Activated CD8-positive, alpha-beta memory T cell treated with anti-CD3 and anti-CD28 coated beads, Interleukin-2, amount 50 U/mL, for 4 hours (primary cell): ENCODE measurements around the gene PLD1.
"Not testable (repeated sequence)": the region's sequence is repeated elsewhere in the genome, so short reads cannot be mapped to it uniquely, and the experiment has no call there.

ENCODE experiments used
- DNase-seq: peaks from one replicate; pipeline ENCODE4 v3.0.0-alpha.2; 2020

PLD1 gene

DNA sequence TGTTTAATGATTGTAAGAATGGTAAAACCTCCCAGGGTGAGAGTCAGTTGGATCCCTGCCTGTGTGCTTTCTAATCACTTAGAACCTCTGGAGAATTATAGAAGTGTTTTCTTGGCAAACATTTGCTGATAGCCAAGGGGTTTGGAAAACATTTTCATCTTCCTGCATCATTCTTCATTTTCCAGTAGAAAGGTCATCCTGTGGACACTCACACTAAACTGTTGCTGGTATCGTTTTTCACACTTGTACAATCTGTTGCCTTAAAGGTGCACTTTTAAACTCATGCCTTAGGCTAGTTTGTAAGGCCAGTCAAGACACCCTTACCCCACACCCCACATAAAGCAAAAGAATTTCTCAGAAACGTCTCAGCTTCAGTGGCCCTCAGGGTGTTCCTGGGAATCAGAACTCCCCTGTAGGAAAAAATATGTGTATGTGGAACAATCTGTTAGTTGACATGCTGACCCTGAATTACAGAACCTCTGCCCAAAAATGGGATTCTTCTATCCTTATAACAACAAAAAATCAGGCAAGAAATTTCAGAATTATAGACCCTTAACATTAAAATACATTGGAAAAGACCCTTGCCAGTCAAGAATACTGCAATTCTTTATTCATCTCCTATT is 5.8 kb upstream of the PLD1 start:
- no peak for DNase-seq

DNA sequence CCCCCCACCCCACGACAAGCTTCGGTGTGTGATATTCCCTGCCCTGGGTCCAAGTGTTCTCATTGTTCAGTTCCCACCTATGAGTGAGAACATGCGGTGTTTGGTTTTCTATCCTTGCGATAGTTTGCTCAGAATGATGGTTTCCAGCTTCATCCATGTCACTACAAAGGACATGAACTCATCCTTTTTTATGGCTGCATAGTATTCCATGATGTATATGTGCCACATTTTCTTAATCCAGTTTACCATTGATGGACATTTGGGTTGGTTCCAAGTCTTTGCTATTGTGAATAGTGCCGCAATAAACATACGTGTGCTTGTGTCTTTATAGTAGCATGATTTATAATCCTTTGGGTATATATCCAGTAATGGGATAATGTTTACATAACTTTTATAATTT is 4.4 kb upstream of the PLD1 start:
- DNase-seq = not testable (repeated sequence)

DNA sequence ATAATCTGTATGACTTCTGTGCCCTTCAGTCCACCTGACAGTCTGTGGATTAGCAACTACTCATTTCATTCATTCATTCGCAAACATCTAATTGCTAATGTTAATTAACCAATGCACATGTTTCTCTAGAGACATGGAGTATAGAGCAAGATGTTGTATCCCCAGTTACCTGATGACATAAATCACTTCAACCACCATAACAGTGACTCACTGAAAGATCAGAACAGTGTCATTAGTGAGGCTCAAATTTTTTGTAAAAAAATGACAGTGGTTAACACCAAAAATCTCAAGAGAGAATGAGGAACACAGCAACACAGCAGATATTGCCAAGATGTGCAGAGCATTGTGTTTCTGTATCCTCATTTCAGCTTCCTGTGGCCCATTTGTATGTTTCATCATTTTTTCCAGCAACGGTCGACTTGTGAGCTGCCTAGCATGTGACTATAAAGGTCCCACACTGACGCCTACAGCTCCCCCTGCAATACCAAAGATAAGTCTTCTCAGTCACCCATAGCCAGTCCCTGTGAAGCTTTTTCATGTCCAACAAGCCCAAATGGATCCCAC is 3.7 kb upstream of the PLD1 start:
- peak; percentile 14 for DNase-seq

DNA sequence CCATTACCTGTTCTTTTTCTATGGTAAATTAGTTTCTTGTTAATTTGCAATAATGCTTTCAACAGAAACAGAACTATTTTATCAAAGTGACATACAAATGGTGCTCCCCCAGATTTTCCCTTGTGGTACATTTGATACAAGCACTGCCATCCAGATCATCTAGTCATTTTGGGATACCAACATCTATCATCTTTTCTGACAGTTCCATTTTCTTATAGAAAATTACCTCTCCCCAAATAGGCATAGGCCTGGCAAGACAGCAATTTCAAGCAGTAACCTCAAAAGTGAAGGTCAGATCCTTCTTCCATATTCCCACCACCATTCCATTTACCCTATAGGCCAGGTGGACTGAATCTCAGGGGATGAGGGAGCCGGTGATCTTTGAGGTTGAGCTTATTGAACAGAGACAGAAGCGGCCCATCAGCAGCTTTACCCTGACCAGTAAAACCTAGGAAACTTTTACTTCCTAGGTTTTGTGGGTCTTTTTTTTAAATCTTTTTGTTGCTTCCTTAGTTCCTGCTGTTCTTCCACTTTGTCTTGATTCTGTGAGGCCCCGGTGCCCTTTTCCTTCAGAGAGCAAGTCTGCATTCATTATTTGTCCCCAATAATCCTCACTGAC is 3.1 kb upstream of the PLD1 start:
- no peak for DNase-seq

DNA sequence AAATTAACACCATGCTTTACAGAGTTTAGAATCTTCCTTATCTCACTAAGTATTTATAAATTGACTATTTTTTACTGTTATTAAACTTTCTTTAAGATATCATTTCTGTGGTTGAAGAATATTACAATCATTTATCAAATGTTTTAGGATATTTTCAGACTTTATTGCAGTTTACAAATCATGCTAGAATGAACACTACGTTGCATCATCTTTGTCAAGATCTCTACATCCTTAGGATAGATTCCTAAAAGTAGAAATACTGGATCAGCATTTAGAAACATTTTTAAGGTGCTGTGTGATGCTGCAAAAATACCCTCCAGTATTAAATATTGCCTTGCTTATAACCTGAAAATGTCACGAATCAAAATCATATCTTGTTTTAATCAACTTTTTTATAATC is 2.5 kb upstream of the PLD1 start:
- DNase-seq = no peak

DNA sequence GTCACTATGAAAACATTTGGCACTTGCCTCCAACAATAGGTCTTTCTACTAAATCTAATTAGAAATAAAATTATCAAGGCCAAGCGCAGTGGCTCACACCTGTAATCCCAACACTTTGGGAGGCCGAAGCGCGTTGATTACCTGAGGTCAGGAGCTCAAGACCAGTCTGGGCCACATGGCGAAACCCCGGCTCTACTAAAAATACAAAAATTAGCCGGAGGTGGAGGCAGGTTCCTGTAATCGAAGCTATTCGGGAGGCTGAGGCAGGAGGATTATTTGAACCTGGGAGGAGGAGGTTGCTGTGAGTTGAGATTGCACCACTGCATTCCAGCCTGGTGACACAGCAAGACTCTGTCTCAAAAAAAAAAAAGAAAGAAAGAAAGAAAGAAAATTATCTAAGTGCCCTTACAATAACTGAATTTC is 1.6 kb upstream of the PLD1 start:
- no peak for DNase-seq

DNA sequence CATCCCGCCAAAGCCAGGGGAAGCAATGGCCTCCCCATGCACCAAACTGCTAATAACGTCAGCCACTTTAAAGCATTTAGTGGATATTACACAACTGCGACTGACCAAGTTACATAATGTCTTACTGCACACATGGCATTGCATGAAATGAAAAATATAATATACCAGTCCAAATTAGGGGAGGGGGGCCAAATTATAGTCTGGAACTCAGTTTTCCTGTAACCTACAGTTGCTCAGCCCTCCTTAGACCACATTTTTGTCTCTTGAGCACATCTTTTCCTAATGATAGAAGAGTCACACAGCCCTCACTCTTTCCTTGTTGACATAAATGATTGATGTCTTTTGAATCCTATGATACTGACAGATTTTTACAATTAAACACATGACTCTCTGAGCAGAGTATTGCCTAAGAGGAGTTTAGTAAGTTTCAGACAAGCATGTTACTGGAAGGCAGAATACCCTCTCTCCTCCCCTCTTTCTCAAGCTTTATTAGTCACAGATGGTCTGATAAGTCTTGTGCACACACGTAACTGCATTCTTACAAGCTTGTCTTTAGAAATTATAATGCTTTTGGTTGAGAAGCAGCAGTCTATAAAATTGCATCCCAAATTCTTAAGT is 1.1 kb upstream of the PLD1 start:
- no peak for DNase-seq

DNA sequence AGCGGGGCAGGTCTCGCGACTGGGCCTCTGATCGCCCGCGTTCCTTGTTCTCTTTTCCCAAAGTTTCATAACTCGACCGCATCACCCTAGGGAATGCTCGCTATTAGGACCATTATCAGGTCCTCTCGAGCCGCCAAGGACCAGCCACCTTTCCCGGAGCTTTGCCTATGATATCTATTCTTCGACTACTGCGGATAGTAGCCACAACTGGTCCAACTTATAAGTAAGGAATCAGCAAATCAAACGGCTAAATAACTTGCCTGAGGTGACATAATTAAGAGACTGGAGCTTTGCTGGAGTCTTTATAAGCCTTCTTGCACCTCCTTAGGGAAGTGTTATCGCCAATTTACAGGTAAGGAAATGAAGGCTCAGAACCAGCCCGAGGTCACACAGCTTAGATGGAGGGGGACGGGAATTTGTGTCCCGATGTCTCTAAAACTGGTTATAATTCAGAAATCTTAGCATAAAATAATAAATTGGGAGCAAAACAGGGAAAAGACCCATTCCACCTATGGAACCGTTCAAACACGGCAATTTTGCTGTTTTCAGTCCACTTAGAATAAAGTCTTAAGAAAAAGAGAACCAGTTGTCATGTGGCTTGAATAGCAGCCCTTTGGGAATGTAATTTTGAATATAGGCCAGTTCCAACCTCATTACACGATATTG is 479 bp upstream of the PLD1 start:
- DNase-seq = no peak

DNA sequence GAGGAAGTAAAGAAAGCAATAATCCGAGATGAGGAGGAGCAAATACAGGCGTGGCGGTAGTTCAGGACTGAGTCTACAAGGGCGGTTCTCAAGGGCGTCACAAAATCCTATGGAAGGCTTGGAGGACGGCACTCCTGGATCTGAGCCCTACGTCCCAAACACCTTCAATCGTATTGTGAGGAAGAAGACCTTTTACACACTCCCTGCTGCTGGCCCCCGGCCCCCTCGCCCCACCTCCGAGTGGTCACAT is 747 bp downstream of the PLD1 start:
- no peak for DNase-seq

DNA sequence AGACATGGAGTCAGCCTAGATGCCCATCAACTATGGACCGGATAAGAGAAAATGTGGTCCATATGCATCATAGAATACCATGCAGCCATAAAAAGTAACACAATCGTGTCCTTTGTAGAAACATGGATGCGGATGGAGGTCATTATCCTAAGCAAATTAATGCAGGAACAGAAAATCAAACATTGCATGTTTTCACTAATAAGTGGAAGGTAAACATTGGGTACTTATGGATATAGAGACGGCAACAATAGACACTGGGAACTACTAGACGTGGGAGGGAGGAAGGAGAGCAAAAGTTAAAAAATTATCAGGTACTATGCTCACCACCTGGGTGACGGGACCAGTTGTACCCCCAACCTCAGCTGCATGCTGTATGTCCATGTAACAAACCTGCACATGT is 2.5 kb downstream of the PLD1 start:
- DNase-seq = no peak

DNA sequence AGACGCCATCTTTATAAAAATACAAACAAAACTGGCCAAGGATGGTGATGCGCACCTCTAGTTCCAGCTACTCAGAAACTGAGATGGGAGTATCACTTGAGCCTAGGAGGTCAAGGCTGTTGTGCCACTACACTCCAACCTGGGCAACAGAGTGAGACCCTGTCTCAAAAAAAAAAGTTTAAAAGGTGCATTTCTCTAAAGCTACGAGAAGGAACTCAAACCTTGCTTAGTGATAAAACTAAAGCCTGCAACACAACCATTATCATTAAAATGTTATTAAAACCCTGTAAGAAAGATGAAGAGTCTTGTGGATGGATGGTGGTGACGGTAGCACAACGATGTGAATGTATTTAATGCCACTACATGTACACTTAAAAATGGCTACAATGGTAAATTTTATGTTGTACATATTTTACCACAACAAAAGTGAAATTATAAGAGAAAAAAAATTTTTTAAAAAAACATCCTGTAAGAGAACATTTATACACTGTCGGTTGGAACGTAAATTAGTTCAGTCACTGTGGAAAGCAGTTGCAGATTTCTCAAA is 3.1 kb downstream of the PLD1 start:
- no peak for DNase-seq

DNA sequence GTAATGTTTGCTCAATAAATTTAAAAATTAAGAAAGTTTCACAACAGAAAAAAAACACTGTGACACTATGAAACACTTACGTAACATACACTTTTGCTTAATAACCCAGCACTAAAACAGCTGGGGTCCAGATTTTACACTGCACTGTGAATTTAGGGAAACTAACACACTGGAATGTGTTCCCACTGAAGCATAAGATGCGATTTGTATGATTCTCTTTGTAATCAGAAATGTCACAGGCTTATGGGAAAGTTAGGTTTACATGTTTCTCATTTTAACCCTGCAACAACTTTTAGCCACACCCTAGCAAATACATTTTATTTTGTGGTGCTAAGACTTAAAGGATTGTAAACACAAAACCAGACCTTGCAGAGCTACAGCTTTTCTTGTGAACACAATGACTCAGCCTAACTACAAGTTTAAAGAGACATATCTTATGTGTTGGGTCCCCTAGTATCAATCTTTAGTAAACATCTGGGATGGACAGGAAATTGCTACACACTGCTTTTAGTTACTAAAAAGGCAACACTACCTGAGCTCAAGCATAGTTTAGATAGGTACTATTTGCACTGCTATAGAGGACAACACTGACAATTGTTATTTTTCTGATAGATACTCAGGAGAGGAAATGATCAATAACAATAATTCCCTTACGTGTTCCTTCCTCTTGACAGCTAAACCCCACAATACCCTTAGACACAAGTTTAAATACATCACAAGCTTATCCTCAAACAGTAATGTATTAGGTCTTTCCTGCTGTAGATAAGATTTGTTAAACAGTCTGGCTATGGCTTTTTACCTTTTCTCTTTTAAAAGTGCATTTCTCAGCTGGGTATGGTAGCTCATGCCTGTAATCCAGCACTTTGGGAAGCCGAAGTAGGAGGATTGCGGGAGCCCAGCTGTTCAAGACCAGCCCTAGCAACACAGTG is 3.8 kb downstream of the PLD1 start:
- DNase-seq = no peak

DNA sequence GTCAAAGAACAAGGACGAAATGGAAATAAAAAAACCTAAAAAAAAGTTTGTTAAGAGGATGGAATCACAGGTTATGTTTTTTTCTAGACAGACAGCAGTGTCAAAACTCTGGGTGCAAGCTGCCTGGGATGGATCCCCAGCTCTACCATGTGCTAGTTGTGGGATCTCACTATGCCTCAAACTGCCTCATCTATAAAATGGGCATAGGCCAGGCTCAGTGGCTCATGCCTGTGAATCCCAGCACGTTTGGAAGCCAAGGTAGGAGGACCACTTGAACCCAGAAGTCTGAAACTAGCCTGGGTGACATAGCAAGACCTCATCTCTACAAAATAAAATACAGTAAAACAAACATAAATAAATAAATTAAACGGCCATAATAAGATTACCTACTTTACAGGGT is 4.6 kb downstream of the PLD1 start:
- DNase-seq = no peak

DNA sequence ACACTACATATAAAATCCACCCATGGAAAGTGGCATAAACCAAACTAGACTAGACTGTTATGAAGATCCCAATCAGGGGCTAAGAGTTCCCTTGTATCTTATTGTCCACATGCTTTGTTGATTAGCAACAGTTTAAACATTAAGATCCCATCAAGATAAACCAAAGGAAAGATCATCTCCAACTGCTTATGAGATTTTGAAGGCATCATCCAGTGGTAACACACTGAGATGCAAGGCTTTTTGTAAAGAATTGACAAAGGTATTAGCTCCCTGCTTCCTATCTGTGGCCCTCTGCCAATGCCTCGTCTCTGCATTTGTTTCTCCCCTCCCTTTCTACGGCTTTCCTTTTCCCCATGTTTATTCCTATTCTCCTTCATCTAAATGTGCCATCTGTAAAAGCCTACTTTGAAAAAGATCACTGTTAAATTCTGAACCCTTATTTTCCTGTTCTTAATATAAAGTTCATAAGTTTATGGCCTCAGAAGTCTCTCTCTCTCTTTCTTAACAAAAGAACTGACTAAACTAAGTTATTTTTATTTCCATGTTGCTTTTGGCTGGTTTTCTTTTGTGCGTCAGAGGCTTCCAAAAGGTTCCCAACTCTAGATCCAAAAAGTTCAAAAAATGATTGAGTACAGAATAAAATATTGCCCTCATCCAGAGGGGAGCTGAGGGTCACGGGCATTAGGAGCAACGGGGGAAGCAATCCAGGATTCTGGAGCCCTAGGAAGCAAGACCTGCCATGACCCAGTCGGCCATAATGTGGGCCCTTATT is 5.5 kb downstream of the PLD1 start:
- no peak for DNase-seq

DNA sequence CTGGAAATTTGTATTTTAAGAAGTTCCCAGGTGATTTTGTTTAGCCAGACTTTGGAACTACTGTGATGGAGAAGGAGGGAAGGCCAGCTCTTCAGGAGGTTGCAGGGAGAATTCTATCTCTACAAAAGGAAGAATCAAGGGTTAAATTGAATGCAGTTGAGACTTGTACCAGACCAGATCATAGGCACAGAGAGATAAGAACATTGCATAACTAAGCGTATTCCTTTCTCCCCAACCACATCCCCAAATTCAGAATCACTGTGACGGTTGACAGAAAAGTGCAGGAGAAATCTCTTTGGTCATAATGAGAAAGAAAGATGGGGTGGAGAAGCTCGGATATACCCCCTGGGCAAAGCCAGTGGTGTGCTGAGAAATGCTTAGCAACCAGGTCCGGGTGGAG is 7.2 kb downstream of the PLD1 start:
- DNase-seq = no peak

DNA sequence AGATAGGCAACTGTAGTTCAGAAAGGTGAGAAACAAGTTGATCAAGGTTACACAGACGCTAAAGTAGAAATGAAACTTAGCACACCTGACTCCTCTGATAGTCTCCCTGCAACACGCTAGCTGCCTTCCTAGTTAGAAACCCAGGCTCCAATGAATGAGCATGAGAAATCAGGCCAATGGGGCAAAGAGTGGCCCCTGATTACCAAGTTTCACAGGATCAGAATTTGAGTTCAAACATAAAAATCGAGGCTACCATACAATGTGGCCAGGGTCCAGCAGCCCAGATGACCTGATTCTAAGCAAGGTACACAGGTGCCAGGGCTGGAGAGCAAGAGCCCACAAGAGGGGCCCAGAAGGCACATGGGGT is 7.7 kb downstream of the PLD1 start:
- DNase-seq = no peak

DNA sequence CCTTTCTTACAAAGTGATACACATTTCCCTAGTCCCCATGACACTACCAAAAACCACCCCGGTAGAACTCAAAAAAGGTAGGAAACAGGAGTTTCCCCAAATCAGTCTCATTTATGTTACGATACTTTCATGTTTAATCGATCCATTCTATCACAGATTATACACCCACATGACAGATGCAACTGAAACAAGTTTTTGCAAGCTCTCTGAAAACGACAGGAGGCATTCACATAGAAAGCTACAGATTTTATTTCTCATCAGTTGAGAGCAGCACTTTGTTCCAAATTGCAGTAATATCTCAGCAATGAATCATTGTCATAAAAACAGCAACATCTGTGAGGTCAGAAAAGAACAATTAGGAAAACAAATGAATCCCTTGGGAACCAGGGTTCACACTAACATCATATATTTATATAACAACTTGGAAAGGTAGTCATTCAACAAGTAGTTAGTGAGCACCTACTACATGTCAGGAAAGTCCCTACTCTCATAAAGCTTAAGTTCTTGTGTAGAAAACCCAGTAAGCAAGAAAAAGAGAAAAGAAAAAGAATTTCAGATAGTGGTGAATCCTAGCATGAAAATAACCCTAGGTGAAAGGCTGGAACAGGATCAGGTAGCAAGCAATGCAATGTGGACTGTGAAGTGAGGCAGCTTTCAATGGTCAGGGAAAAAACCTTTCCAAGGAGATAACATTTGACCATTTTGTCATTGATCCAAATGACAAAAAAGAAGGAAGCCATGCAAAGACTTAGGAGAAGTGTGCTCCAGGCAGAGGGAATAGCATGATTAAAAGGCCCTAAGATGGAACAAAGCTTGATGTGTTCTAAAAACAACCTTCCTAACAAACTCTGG is 8.3 kb downstream of the PLD1 start:
- DNase-seq = no peak

DNA sequence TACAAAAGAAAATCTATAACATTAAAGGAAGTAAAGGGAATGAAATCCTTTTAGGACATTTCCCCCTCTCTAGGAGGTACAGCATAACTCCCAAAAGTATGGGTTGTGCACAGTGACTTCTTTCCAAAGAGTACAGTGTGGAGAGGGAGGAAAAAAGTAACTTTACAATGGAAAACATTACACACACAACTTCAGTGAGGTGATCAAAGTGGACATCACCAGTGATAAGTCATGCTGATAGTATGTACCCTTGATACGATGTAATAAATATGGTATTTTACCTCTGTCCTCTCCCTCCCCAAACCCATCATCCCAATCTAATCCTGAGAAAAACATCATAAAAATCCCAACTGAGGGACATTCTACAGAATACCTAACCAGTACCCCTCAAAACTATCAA is 10.8 kb downstream of the PLD1 start:
- DNase-seq = no peak

DNA sequence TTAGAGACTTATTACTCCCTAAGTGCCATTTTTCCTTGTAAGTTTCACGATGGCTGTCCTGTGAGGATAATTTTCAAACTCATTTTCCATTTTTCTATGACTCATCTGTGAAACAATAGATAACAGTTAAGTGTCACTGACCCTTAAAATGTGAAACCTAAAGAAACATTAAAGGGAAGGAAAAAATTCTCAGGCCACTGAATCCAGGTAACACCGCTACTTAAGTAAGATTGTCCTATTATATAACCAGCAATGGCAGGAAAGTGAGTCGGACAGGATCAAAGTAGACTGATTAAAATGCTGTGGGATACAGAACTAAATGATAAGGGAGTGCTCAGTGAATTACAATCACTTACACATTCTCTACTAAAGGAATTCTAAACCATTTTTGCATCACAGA is 12.4 kb downstream of the PLD1 start:
- DNase-seq = no peak

DNA sequence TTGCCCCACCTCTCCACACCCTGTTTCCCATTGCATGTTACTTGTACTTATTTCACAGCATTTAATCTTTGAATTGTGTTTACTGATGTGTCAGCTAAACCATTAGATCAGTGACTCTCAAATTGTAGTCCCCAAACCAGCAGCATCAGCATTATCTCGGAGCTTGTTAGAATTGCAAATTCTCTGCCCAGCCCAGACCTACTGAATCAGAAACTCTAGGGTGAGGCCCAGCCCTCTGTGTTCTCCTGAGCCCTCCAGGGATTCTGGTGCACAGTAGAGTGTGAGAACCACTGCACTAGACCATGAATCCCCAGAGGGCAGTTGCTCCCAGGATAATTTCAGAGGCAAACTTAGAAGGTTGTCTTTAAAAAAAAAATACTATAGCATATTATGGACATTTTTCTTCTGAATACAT is 13.0 kb downstream of the PLD1 start:
- DNase-seq = no peak

DNA sequence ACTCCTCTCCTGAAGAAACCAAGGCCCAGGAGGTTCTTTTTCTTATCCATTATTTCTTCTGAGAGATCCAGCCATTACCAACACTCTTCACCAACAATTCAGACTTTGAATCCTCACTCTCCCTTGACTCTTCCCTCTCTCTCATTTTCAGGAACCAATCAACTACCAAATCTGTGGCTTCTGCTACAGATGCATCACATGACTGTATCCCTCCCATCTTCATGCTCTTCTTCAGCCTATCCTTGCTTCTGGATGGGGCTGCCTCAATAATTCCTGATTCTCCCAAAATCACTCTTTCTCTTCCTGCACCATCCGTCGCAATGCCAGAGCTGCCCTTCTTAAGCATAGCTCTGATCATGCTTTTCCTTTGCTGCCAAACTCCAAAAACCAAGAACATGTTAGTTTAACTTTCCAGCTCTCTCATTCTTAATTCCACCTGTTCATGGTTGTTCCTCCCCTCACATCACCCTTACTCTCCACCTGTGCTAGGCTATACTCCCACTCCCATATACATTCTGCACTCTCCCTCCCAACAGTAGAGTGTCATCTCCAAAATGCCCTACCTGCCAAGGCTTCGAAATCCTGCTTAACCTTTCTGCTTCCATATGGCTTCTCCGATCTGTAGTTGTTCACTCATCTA is 13.5 kb downstream of the PLD1 start:
- DNase-seq = no peak
